SHP77 (cell line): ENCODE data around the gene RRAS.
"Not testable (repeated sequence)": the region's sequence is repeated elsewhere in the genome, so short reads cannot be mapped to it uniquely, and the experiment has no call there.

ENCODE experiments used
- DNase-seq, 2 experiments: peaks; one replicate each; lab custom pipeline; 2025; lab: John Stamatoyannopoulos, UW

Gene RRAS

DNA sequence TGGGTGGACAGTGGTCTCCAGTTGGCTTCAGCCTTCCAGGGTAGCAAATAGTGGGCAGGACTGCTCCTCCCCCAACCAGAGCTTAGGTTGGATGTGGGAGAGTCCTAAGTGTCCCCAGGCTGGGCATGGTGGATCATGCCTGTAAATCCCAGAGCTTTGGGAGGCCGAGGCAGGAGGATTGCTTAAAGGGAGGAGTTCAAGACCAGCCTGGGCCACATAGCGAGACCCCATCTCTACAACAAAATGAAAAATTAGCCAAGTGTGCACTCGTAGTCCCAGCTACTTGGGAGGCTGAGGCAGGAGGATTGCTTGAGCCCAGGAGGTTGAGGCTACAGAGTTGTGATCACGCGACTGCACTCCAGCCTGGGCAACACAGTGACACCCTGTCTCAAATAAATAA is 7.4 kb downstream of the RRAS start:
- DNase-seq, result no peak

DNA sequence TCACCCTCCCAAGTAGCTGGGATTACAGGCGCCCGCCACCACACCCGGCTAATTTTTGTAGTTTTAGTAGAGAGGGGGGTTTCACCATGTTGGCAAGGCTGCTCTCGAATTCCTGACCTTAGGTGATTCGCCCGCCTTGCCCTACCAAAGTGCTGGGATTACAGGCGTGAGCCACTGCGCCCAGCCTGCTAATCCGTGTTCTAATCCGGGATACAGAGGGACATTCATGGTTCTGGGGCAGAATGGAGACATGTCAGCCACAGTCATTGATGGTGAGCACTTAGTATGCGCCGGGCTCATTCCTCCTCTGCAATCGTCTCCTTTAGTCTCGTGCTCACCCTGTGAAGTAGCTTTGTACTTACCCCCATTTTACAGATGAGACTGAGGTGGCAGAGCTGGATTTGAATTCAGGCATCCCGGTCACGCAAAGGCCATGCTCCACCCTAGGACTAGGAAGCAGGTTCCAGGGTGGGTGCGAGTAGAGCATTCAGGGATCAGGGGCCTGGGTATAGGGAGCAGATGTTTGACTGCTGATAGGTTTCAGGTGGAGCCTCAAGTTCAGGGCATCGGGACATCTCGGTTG is 8.2 kb downstream of the RRAS start:
- DNase-seq, result no peak

DNA sequence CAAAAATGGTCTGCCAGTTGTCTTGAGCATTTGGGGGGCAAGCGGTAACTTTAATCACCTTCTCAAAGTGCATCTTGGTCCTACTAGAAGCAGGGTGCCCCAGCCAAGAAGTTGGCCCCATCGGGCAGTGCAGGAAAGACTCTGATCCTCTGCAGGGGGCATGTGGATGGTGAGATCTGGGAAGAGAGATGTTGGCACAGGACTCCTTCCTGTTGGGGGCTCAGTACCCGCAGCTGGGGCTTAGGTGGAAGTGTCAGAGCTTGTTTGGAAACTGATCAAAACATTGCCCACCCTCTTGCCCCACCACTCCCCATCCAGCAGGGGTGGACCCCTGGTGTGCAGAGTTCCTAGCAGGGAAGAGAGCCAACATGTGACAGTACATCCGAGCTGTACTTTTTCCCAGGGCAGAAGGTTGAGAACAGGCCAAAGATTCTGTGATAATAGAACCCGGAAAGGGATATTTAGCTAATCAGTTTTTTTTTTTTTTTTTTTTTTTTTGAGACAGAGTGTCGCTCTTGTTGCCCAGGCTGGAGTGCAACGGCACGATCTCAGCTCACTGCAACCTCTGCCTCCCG is 8.8 kb downstream of the RRAS start:
- DNase-seq, result no peak

DNA sequence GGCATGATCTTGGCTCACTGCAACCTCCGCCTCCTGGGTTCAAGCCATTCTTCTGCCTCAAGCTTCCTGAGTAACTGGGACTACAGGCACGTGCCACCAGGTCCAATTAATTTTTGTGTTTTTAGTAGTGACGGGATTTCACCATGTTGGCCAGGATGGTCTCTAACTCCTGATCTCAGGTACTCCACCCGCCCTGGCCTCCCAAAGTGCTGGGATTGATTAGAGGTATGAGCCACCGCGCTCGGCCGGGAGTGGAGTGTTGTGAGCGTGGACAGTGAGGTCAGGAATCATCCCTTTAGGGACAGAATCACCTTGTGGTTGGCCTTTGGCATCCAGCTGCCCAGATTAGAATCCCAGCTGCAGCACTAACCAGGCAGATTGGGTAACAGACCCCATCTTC is 10.3 kb downstream of the RRAS start:
- DNase-seq, result no peak

DNA sequence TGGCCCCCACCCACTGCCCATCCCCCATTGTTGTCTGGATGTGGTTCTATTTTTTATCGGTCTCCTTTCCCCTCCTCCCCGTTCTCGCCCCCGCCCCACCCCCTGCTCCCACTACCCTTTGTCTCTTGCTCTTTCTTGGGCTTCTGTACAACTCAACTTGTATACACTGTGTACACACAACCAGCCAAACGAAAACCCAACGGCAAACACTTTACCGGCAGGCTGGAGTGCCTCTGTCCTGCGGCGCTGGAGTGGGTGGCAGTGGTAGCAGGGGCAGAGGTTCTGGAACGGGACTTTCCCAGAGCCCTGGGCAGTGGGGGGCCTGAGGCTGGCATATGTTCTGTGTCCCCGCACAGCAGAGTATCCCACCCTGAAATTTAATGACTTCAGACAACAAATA is 13.7 kb downstream of the RRAS start:
- DNase-seq, result no peak

DNA sequence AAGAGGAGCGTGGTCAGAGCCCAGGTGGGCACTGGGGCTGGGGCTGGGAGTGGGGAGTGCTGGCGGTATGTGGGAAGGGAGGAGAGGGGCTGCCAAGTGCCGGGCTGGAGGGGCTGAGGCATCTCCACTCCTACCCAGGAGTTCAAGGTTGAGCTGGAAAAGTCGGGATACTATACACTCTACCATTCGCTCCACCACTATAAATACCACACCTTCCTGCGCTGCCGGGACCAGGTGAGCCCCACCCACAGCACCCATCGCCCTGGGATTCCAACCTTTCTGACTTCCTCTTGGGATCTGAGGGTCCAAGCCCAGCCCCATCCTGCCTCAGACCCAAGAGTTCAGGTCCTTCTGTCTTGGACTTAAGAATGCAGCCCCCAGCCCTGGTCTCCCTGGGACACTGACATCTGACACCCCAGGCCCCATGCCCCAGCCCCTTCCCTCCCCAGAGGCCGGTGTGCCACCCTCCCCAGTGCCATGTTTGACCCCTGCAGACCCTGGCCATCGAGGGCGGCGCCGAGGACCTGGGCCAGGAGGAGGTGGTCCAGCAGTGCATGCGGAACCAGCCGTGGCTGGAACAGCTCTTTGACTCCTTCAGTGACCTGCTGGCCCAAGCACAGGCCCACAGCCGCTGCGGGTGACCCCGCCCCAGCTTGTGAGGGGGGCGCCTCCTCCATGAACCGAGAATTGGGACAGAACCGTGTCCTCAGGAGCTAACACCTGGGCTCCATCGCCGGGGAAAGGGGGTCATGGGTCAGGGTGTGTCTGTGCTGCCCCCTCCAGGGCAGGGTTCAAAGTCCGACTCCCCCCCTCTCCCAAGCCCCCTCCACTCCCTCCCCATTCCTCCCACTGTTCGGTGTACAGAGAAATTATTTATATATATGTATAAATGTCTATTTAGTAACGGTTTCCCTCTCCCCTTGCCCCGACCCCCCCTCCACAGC is 14.7 kb downstream of the RRAS start:
- DNase-seq, result no peak

DNA sequence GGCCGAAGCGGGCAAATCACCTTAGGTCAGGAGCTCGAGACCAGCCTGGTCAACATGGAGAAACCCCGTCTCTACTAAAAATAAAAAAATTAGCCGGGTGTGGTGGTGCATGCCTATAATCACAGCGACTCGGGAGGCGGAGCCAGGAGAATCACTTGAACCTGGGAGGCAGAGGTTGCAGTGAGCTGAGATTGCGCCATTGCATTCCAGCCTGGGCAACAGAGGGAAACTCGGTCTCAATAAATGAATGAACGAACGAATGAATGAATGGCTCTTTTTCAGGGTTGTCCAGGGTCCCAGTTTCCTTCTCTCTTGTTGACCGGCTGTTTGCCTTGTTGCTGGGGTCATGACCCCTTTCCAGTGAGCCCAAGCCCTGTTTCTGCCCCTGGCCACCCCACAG is 22.1 kb downstream of the RRAS start:
- not testable (repeated sequence) for DNase-seq

DNA sequence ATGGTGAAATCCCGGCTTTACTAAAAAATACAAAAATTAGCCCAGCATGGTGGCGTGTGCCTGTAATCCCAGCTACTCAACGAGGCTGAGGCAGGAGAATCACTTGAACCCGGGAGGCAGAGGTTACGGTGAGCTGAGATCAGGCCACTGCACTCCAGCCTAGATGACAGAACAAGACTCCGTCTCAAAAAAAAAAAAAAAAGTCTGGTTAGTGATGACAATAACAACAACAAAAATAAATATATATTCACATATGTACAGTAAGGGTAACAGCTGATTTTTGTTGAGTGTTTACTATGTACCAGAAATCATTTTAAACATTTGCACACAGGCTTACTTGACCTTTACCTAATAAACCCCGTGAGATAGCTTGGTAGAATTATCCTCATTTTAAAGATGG is 23.0 kb downstream of the RRAS start:
- DNase-seq, result no peak

DNA sequence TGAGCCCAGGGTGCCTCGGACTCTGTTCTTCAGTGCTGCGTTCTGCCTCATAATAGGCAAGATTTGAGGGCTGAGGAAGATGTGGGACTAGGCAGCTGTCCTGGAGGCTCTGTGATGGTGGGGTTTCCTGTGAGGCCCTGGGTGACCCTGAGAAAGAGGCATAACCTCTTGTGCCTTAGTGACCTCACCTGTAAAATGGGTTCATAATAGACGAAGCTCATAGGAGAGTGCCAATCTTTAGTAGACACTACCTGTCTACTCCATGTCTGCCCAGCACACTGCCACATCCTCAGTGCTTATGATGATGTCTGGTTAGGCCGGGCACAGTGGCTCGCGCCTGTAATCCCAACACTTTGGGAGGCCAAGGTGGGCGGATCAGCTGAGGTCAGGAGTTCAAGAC is 23.4 kb downstream of the RRAS start:
- no peak for DNase-seq

DNA sequence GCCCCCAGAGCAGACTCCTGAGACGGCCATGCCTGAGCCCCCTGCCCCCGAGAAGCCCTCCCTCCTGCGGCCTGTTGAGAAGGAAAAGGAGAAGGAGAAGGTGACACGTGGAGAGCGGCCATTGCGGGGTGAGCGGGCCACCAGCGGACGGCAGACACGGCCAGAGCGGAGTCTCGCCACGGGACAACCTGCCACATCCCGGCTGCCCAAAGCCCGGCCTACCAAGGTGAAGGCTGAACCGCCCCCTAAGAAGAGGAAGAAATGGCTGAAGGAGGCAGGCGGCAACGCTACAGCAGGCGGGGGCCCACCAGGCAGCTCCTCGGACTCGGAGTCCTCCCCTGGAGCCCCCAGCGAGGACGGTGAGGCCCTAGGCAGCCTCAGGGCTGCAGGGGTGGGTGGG is 24.1 kb downstream of the RRAS start:
- DNase-seq, result no peak

DNA sequence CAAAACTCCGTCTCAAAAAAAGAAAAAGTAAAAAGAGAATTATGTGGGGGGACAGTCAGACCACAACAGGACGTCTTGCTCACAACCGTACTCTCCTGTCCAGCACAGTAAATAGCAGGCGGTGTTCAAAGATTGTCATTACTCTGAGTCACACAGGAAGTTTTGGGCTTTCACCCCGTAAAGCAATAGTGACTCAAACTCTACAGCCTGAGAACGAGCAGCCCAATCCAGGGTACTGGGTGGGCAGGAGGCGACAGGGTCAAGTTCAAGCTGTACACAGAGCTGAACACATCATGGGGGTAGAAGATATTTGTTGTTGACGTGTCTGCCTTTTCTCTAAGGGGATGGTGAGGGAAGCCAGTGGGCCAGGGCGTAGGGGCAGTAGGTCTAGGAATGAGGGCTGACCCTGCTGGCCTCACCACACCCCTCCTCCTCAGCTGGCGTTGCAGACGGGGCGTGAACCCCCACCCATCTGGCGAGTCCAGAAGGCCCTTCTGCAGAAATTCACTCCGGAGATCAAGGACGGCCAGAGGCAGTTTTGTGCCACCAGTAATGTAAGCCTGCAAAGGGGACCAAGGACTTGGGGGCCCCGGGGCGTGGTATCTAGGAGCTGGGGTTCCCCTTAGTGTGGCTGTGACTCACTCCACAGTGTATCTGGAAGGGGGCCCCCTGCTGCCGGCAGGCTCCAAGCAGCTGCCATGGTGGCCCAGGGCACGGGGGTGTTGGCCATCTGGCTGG is 25.7 kb downstream of the RRAS start:
- no peak for DNase-seq

DNA sequence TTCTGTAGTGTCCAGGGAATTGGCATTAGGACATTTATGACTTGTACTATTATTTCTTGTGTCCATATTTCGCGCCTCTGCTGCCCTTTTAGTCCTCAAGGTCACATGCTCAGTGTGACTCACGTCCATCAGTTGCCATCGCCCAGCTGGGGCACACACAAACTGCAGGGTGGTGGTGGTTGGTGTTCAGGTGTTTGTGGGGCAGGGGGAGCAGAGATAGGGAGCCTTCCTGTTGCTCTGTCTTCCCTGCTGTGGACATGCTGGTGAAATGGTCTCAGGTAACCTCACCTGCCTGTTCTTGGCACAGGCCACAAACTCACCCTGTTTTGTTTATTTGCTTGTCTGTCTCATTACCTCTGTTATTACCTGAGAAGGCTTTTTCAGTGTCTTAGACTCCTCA is 26.6 kb downstream of the RRAS start:
- DNase-seq, result no peak

DNA sequence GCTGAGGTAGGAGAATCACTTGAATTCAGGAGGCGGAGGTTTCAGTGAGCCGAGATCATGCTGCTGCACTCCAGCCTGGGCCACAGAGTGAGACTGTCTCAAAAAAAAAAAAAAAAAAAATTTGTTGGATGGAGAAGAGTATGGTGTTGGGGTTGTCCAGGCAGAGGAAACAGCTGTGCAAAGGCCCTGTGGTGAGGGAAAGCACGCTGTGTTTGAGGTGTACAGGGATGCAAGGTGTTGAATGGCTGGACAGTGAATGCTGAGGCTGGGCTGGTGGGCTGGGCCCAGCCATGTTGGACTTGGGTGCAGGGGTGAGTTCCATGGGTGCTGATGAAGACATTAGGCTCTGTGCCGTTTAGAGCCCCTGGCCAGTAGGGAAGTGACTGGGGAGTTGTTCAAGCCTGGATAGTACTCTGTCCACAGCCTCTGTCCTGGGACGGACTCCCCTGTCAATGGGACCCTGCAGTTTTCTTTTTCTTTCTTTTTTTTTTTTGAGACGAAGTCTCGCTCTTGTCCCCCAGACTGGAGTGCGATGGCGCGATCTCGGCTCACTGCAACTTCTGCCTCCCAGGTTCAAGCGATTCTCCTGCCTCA is 30.3 kb downstream of the RRAS start:
- no peak for DNase-seq

DNA sequence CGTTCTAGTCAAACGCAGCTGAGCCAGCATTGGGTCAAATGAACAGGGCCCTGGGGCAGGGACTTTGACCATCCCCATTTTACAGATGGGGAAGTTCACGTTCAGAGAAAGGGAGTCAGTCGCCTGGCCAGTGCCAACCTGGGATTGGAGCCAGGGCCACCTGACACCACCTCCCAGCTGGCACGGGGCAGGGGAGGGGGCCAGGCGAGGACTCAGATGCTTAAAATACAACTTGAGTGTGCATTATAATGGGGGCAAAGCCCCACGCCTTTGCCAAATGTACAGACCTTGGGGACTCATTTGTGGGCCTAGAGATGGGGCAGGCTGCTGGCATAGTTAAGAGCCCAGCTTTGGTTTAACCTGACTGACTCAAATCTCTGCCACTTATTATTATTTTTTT is 34.3 kb downstream of the RRAS start:
- DNase-seq, result no peak

DNA sequence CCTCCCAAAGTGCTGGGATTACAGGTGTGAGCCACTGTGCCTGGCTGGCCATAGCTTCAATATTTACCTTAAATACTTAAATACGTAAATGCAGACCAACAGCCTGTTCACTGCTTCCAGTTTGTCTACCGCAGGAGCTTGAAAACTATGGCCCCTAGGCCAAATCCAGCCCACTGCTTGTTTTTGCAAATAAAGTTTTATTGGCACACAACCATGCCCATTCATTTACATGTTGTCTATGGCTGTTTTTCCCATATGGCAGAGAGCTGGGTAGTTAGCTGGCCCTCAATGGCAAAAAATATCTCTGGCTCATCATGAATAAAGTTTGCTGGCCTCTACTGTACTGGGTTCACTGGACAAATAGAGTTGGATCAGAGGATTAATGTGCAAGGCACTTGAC is 37.1 kb downstream of the RRAS start:
- no peak for DNase-seq

DNA sequence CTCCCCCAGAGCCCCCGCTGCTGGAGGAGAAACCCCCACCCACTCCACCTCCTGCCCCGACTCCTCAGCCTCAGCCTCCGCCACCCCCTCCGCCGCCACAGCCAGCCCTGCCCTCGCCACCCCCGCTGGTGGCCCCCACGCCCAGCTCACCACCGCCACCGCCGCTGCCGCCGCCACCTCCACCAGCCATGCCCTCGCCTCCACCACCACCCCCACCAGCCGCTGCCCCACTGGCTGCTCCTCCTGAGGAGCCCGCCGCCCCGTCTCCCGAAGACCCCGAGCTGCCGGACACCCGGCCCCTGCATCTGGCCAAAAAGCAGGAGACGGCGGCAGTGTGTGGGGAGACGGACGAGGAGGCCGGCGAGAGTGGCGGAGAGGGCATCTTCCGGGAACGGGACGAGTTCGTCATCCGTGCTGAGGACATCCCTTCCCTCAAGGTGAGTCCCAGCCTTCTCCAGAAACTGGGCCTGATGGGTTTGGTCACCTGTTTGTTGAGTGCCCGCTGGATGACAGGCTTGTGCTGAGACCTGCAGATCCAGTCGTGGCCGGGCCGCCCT is 38.4 kb downstream of the RRAS start:
- no peak for DNase-seq

DNA sequence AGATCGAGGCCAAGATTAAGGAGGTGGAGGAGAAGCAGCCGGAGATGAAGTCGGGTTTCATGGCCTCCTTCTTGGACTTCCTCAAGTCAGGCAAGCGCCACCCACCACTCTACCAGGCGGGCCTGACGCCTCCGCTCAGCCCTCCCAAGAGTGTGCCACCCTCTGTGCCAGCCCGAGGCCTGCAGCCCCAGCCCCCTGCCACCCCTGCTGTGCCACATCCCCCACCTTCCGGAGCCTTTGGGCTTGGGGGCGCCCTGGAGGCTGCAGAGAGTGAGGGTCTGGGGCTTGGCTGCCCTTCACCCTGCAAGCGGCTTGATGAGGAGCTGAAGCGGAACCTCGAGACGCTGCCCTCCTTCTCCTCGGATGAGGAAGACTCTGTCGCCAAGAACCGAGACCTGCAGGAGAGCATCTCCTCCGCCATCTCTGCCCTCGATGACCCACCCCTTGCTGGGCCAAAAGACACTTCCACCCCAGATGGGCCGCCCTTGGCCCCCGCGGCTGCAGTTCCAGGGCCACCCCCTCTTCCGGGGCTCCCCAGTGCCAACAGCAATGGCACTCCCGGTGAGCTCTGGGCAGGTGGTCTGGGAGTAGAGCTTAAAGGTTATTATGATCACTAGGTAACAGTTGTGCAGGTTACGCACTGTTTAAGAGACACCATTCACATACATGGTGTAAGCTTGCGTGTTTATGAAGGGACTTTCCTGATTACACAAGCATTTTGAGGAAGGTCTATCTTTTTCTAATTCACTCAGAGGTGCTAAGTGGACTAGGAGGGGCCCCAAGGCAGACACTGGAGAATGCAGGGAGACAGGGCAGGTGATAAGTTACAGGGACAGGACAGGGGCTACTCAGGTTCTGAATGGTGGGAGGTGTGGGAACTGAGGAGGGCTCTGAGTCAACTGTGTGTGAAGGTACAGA is 40.3 kb downstream of the RRAS start:
- no peak for DNase-seq

DNA sequence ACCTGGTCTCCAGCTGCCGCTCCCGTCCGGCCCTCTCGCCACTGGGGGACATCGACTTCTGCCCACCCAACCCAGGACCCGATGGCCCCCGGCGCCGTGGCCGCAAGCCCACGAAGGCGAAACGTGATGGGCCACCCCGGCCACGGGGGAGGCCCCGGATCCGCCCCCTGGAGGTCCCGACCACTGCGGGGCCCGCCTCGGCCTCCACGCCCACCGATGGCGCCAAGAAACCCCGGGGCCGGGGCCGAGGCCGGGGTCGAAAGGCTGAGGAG is 42.3 kb downstream of the RRAS start:
- no peak for DNase-seq

DNA sequence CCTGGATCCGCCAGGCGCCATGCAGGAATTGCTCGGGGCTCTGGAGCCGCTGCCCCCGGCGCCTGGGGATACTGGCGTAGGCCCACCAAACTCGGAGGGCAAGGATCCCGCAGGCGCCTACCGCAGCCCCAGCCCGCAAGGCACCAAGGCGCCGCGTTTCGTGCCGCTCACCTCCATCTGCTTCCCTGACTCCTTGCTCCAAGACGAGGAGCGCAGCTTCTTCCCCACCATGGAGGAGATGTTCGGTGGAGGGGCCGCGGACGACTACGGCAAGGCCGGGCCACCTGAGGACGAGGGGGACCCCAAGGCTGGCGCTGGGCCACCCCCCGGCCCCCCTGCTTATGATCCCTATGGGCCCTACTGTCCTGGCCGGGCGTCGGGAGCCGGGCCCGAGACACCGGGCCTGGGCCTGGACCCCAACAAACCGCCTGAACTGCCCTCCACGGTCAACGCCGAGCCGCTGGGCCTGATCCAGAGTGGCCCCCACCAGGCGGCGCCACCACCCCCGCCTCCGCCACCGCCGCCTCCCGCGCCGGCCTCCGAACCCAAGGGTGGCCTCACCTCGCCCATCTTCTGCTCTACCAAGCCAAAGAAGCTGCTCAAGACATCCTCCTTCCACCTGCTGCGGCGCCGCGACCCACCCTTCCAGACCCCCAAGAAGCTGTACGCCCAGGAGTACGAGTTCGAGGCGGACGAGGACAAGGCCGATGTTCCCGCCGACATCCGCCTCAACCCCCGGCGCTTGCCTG is 42.8 kb downstream of the RRAS start:
- DNase-seq, result no peak

DNA sequence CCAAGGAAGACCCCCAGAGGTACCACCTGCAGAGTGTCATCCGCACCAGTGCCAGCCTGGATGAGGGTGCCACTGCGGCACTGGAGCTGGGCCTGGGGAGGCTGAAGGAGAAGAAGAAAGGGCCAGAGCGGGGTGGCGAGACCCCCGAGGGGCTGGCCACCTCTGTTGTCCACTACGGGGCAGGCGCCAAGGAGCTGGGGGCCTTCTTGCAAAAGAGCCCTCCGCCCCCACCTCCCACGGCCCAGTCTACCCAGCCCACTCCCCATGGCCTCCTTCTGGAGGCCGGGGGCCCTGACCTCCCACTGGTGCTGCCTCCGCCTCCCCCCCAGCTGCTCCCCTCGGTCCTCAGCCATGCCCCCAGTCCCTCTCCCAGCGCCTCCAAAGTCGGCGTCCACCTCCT is 43.5 kb downstream of the RRAS start:
- no peak for DNase-seq
